ENCODE results near the gene C15orf39. TPM values are rescaled to one million over a fixed set of nuclear protein-coding genes. Genes with fewer than 3 reads are reported as not detected.

Gene C15orf39
- total and polyA plus RNA-seq, 9 of the 15 experiments (the other 6 are each of a cell fraction or from before 2014, with no cell fraction given) = 0.31 to 29.8 (median 4.4) TPM

DNA sequence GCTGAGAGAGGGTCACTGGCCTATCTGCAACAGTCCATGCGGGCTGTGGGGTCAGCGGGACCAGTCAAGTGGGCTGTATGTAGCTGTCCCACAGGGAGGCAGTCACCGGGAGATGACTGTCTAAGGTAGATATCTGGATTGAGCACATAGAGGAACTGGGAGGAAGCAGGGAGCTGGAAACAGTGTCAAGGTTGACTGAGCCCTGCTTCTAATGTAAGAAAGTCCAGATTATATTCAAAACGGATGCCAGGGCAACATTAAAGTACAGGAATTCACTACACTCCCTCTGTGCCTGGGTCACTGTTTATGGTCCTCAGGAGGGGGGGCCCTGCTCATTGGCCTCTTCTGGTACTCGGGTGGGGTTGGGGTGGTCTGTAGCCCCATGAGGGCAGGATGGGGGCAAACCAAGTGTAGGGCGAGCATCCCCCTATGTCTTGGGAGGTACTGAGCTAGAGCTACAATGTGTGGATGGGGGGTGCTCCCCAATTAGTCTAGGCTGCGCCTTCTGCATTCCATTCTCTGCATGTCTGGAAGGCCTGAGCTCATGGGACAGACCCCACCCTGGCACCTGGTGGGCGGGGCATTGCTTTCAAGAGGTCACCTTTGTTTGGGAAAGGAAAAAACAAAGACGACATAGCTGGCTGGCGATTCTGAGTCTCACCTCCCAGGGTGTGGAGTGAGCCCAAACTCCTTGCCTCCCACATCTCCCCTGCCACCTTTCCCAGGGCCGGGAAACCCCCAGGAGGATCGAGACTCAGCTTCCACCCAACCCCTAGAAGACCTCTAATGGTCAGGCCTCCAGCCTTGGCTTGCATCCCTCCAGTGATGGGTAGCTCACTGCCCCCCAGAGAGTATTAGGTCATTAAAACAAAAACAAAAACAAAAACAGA, 45.1 kb upstream of the C15orf39 start:
- Histone ChIP-seq H3K4me2 (ENCODE audit: insufficient read depth, low read length) (no peak overlapping the region), H3K27me3 (ENCODE audit: control insufficient read depth in 2 of 2, insufficient read depth in 2 of 2, low read length in 2 of 2) (no peaks in the 10 kb centered on the region), H3K9me1 (ENCODE audit: control insufficient read depth, insufficient read depth, low read length) (no peaks in the 10 kb centered on the region), H3K4me3 (no peak overlapping the region), H3K27ac (ENCODE audit: extremely low read depth, low read depth, low read length) (no peak overlapping the region), H3K79me2 (ENCODE audit: control insufficient read depth, insufficient read depth, low read length) (no peaks in the 10 kb centered on the region), H3K36me3 (ENCODE audit: control insufficient read depth, insufficient read depth, low read length) (no peaks in the 10 kb centered on the region), H3K9me3 (replicated peaks; ENCODE audit: control insufficient read depth, insufficient read depth, low read depth, low read length) (no peaks in the 10 kb centered on the region), H3K4me1 (replicated peaks in 1 of 2; ENCODE audit: control insufficient read depth in 2 of 2, insufficient read depth in 2 of 2, low read length in 2 of 2) (peaks cover 13 to 35% of the 10 kb centered on the region in 2 experiments), H4K20me1 (replicated peaks; ENCODE audit: control insufficient read depth, insufficient read depth, low read length) (no peaks in the 10 kb centered on the region), H3K9ac (ENCODE audit: insufficient read depth in 1 of 2, low read depth in 2 of 2, low read length in 2 of 2) (no peak overlapping the region), H2AFZ (ENCODE audit: low read depth, low read length) (no peak overlapping the region)
- DNase-seq (ENCODE audit: extremely low read depth in 1 of 4, low spot score in 3 of 4) (no peak), ATAC-seq (no peak), FAIRE-seq (no peak)
- TF ChIP-seq NFIX (CRISPR knock-in tag; IDR thresholded peaks at IDR 0.05; ENCODE audit: low read depth) = no peak
- WGBS (ENCODE audit: insufficient coverage, low coverage, missing lambda C conversion rate) = 51% methylated on average over 12 of the region's 12 CpGs
- in situ Hi-C loops (cut with MboI) (no loop called here), intact Hi-C loops (cut with micrococcal nuclease) (no loop called here)
- ChIA-PET CTCF (ENCODE audit: low intra/inter-chr PET ratio) (no interaction called here), POLR2A (interaction anchor here (0.5 to 0.9 kb wide), 2 partner anchors 29 to 113 kb away, joined by 4 read pairs; no protein-coding TSS in a partner anchor)
- BruUV-seq (replicated peaks) = no TSS peak

- no peak for FAIRE-seq
- Histone ChIP-seq H4K20me1 (replicated peaks; ENCODE audit: control insufficient read depth, insufficient read depth, low read length) (no peaks in the 10 kb centered on the region), H3K9me3 (replicated peaks; ENCODE audit: control insufficient read depth, insufficient read depth, low read depth, low read length) (no peaks in the 10 kb centered on the region), H3K79me2 (ENCODE audit: control insufficient read depth, insufficient read depth, low read length) (no peaks in the 10 kb centered on the region), H3K4me3 (no peak overlapping the region), H3K4me1 (replicated peaks in 1 of 2; ENCODE audit: control insufficient read depth in 2 of 2, insufficient read depth in 2 of 2, low read length in 2 of 2) (peaks cover 23 to 31% of the 10 kb centered on the region in 2 experiments), H3K27me3 (ENCODE audit: control insufficient read depth in 2 of 2, insufficient read depth in 2 of 2, low read length in 2 of 2) (no peaks in the 10 kb centered on the region), H3K36me3 (ENCODE audit: control insufficient read depth, insufficient read depth, low read length) (no peaks in the 10 kb centered on the region), H2AFZ (ENCODE audit: low read depth, low read length) (no peak overlapping the region), H3K4me2 (ENCODE audit: insufficient read depth, low read length) (no peak overlapping the region), H3K9me1 (ENCODE audit: control insufficient read depth, insufficient read depth, low read length) (peaks cover 3% of the 10 kb centered on the region), H3K27ac (ENCODE audit: extremely low read depth, low read depth, low read length) (no peak overlapping the region), H3K9ac (ENCODE audit: insufficient read depth in 1 of 2, low read depth in 2 of 2, low read length in 2 of 2) (peak overlapping the region in 1 of 2 experiments; percentile 29; a peak in 1 of 4 replicates)
- intact Hi-C loops (cut with micrococcal nuclease) = no loop called here
- DNase-seq (ENCODE audit: extremely low read depth in 1 of 4, low spot score in 3 of 4) = no peak
- in situ Hi-C loops (cut with MboI) = no loop called here
- POLR2A ChIA-PET = interaction anchor here (0.9 kb wide), 1 partner anchor 14 kb away, joined by 3 read pairs; no protein-coding TSS in a partner anchor
- 74% methylated on average over 7 of the region's 7 CpGs for whole genome bisulfite sequencing (ENCODE audit: insufficient coverage, low coverage, missing lambda C conversion rate)
- no TSS peak for BruUV-seq (replicated peaks)
- ATAC-seq = no peak
- TF ChIP-seq ZNF263 (CRISPR knock-in tag; IDR thresholded peaks at IDR 0.05; ENCODE audit: borderline replicate concordance) (no peak), ZEB2 (IDR thresholded peaks at IDR 0.05) (no peak), RNF2 (IDR thresholded peaks at IDR 0.05) (no peak), KAT2B (IDR thresholded peaks at IDR 0.05; ENCODE audit: low read depth, low read length) (no peak), HLTF (IDR thresholded peaks at IDR 0.05) (no peak), NFYB (IDR thresholded peaks at IDR 0.05; ENCODE audit: extremely low read depth, insufficient read length) (no peak), SRSF3 (IDR thresholded peaks at IDR 0.05; ENCODE audit: insufficient read depth, low read length) (no peak), NFRKB (IDR thresholded peaks at IDR 0.05; ENCODE audit: low read depth) (no peak), HCFC1 (IDR thresholded peaks at IDR 0.05; ENCODE audit: low read depth, low read length) (no peak), SMAD3 (CRISPR knock-in tag; conservative IDR thresholded peaks at IDR 0.05) (no peak)
- TF ChIP-seq, protein P1, sequence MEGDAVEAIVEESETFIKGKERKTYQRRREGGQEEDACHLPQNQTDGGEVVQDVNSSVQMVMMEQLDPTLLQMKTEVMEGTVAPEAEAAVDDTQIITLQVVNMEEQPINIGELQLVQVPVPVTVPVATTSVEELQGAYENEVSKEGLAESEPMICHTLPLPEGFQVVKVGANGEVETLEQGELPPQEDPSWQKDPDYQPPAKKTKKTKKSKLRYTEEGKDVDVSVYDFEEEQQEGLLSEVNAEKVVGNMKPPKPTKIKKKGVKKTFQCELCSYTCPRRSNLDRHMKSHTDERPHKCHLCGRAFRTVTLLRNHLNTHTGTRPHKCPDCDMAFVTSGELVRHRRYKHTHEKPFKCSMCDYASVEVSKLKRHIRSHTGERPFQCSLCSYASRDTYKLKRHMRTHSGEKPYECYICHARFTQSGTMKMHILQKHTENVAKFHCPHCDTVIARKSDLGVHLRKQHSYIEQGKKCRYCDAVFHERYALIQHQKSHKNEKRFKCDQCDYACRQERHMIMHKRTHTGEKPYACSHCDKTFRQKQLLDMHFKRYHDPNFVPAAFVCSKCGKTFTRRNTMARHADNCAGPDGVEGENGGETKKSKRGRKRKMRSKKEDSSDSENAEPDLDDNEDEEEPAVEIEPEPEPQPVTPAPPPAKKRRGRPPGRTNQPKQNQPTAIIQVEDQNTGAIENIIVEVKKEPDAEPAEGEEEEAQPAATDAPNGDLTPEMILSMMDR (IDR thresholded peaks at IDR 0.05 in 2 of 3, conservative IDR thresholded peaks at IDR 0.05 in 1 of 3; ENCODE audit: insufficient read depth in 2 of 3, low read depth in 1 of 3, low read length in 3 of 3) = no peak
- TF ChIP-seq, protein P2, sequence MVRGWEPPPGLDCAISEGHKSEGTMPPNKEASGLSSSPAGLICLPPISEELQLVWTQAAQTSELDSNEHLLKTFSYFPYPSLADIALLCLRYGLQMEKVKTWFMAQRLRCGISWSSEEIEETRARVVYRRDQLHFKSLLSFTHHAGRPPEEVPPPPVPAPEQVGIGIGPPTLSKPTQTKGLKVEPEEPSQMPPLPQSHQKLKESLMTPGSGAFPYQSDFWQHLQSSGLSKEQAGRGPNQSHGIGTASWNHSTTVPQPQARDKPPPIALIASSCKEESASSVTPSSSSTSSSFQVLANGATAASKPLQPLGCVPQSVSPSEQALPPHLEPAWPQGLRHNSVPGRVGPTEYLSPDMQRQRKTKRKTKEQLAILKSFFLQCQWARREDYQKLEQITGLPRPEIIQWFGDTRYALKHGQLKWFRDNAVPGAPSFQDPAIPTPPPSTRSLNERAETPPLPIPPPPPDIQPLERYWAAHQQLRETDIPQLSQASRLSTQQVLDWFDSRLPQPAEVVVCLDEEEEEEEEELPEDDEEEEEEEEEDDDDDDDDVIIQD (CRISPR knock-in tag; IDR thresholded peaks at IDR 0.05) = no peak
- CTCF ChIA-PET (ENCODE audit: low intra/inter-chr PET ratio) = no interaction called here
These were observed 43.3 kb upstream of the C15orf39 start for GRCh38 chr15:75158402-75158801.
